GM13977 (cell line): ENCODE results near the gene SLC19A1.

Experiments
- DNase-seq: peaks from one replicate; pipeline ENCODE4 v3.0.0; 2012; ENCODE audit warnings: low spot score
- in situ Hi-C: fragments of 300-500 bp; cut with MboI; formaldehyde crosslinking; loops from one replicate; pipeline ENCODE4 v1.12.0; 2022; ENCODE audit warnings: low sequenced_read_pairs, low pct_unique_long_range_greater_than_20kb, mixed read lengths, inconsistent platforms; ENCODE audit not compliant: unreplicated experiment
- TF ChIP-seq, protein P1 (sequence below): IDR thresholded peaks from 2 replicates; pipeline ENCODE4 v1.5.1; 2012; ENCODE audit warnings: mild to moderate bottlenecking, control low read depth; ENCODE audit not compliant: insufficient read depth; ENCODE audit errors: extremely low read depth, missing control alignments

SLC19A1 gene

DNA sequence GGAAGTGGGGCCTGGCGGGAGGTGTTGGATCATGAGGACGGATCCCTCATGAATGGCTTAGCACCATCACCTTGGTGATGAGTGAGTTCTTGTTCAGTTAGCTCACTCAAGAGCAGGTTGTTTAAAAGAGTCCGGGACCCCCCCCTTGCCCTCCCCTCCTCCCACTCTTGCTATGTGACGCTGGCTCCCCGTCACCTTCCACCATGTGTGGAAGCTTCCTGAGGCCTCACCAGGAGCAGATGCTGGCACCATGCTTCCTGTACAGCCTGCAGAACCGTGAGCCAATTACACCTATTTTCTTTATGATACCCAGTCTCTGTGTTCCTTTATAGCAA lies 3.0 kb upstream of the SLC19A1 start:
- DNase-seq: no peak
- TF ChIP-seq, protein P1, sequence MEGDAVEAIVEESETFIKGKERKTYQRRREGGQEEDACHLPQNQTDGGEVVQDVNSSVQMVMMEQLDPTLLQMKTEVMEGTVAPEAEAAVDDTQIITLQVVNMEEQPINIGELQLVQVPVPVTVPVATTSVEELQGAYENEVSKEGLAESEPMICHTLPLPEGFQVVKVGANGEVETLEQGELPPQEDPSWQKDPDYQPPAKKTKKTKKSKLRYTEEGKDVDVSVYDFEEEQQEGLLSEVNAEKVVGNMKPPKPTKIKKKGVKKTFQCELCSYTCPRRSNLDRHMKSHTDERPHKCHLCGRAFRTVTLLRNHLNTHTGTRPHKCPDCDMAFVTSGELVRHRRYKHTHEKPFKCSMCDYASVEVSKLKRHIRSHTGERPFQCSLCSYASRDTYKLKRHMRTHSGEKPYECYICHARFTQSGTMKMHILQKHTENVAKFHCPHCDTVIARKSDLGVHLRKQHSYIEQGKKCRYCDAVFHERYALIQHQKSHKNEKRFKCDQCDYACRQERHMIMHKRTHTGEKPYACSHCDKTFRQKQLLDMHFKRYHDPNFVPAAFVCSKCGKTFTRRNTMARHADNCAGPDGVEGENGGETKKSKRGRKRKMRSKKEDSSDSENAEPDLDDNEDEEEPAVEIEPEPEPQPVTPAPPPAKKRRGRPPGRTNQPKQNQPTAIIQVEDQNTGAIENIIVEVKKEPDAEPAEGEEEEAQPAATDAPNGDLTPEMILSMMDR: no peak
- in situ Hi-C loops: no loop called here

DNA sequence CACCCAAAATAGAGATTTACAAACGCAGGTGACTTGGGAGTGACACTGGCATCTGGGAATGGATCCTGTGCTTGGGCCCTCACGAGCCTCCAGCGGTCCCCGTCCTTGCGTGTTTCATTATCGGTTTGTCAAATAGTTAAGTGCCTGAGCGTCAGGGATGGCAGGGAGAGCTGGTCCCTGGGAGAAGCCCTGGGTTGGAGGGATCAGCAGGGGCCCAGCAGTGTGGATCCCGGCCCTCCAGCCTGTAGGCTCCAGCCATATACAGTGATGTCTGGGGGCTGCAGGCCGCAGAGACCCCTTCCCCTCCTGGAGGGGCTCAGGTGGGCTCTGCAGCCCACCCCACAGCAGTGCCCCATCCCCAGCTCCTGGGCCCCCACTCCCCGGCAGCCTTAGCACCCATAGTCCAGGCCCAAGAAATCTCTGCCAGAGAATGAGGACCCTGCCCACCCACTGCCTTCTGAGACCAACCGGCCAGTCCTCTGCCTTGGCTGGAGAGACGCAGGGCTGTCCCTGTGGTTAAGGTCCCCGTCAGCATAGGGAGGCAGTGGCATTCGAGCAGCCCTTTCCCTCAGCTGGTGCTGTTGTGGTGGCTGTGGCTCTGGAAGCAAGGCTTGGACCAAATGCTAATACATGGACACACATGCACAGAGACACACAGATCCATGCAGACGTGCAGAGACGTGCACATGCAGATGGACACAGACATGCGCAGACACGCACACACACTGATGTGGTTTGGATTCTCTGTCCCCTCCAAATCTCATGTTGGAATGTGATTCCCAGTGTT lies 2.4 kb upstream of the SLC19A1 start:
- TF ChIP-seq, protein P1: no peak
- DNase-seq: peak; percentile 25

DNA sequence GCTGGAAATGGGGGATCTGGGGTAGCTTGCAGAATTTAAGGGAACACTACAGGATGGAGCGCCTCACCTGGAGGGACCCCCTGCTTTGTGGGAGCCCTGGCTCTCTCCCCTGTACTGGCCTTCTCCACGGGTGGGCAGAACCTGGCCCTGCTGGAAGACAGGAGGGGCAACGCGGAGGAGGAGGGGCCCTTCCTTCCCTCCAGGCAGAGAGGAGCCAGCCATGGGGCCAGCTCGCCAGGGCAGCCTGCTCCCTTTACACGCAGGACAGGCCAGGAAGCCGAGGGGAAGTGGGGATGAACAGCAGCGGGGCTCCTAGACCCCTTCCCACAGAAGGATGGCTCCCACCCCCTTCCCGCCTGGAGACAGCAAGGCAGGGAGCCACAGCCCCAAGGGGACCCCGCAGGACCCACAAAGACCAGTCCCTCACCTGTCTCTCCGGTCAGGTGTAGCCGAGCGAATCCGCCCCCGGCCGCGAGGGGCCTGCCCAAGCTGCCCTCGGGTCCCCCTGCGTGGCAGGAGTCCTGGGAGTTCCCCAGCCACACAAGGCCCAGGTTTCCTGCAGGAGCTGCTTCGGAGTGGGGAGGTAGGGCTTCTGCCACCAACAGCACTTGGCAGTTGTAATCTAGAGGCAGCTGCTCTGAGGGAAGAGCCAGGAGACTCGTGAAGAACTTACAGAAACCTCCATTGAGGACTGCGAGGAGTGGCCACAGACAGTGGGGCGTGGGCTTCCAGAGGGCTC lies 1.6 kb upstream of the SLC19A1 start:
- TF ChIP-seq, protein P1: no peak
- in situ Hi-C loops: no loop called here
- peak; percentile 44 for DNase-seq

More for the DNA sequence above, 2.4 kb upstream of the SLC19A1 start:
- in situ Hi-C loops: no loop called here

DNA sequence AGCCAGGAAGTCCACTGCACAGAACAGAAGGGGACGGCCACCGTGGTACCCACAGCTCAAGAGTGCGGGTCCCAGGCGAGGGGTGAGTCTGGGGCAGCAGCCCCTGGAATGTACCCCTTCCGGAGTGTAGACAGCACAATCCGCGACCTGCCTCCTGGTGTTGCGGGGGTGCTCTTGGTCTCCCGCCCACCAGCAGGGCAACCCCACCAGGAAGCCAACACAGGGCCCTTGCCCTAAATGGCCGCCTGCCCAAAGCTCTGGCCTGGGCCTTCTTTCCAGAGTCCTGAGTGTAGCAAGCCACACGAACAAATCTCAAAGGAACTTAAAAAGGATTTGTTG lies 1.1 kb upstream of the SLC19A1 start:
- TF ChIP-seq, protein P1: no peak
- in situ Hi-C loops: no loop called here
- peak; percentile 43 for DNase-seq

DNA sequence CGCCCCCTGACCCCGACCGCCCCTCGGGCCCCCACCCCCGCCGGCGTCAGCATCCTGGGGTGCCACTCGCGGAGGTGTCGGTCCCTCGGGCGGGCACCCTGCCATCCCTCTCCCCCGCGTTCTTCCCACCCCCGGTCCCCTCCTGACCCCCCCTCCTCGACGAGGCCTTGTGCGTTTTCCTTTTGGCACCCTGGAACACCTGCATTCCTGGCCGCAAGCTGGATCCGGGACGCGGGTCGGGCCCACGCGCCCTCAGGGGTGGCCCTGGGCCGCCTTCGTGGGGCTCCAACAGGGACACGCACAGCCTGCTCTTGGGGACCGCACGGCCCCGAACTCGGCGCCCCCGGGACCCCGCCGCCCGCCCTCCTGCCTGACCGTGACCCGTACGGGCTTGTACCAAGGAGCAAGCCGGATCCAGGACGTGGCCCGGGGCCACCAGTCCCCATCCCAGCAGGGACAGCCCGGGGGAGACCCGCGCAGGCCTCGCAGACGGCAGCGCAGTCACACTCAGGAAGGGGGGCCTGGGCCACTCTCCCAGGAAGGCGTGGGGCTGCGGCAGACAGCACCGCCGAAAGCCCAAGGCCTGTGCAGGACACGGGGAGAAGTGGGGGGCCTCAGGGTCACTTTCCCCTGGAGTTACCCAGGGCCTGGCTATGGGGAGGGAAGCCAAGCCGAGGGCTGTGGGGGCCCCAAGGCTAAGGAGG lies 579 bp upstream of the SLC19A1 start:
- DNase-seq: no peak
- in situ Hi-C loops: no loop called here
- TF ChIP-seq, protein P1: no peak

DNA sequence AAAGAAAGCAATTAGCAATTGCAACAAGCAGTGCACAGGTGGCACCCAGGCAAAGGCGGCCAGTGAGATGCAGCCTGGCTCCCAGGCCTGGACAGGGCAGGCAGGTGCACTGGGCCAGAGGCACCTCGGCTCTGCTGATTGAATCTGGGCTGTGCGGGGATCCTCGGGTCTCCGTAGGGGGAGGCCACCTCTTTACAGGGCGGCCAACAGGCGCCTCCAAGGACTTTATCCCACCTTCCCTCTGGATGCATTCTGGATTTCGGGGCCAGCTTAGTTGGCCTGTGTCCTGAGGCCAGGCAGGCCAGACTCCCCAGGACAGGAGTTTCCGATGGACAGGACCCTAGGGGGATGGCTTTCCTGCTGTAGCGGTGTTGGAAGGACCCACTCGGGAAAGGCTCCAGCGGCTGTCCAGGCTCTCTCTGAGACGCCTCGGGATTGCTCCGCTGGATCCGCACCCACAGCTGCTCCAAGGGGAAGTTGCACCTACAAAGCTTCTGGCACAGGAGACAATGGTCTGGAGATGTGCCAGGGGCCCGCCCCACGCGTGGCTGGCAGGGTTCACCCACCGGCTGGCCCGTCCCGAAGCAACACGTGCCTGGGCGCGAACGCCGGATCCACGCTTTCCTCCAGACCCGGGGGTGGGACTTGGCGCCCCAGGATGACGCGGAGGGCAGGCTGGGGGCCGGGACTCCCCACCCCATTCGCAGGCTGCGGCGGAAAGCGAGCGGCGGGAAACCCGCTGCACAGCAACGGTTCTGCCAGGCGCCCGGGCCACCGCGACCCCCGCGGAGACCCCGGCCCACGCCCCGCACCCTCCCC lies 810 bp downstream of the SLC19A1 start:
- in situ Hi-C loops: no loop called here
- TF ChIP-seq, protein P1: no peak
- DNase-seq: peak; percentile 97
